ENCODE data around the gene RFFL. TPM values are rescaled to one million over a fixed set of nuclear protein-coding genes. Genes with fewer than 3 reads are reported as not detected.

Gene RFFL, protein sequence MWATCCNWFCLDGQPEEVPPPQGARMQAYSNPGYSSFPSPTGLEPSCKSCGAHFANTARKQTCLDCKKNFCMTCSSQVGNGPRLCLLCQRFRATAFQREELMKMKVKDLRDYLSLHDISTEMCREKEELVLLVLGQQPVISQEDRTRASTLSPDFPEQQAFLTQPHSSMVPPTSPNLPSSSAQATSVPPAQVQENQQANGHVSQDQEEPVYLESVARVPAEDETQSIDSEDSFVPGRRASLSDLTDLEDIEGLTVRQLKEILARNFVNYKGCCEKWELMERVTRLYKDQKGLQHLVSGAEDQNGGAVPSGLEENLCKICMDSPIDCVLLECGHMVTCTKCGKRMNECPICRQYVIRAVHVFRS
- 8.2 and 10.2 TPM in 2 replicates for total RNA-seq

GRCh38 chr17:35063514-35064223, at the start of gene RFFL:
Gene RFFL, minus strand, starts transcription at chr17:35063707. Its CDS starts 37,154 bp downstream, at chr17:35026553.

DNA sequence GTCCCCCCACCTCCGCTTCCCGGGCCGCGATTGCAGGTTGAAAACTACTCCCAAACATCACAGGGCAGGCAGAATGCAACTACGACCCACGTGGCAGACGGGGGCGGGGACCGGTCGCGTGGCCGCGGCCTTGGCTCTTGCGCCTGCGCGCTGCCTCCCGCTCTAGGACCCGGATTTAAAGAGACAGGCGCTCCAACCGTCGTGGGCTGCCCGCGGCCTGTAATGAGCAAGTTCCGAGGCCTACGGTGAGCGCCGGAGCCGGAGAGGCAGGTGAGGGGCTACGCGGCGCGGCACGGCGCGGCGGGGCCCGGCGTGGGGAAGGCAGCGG, 83.2 kb downstream of the RFFL start, which contains the start of gene LIG3:
TSS of gene LIG3 (plus strand) at position 160 of the 328 bp plus-strand sequence. CDS start 2,494 bp downstream, outside the sequence.

GRCh38 chr17:34961093-34961911, 102.2 kb downstream of the RFFL start, which contains the start of the genes CCT6B and ZNF830:
Gene CCT6B, minus strand, starts transcription at chr17:34961460. Its CDS starts 67 bp downstream, at chr17:34961393.
Gene ZNF830, plus strand, starts transcription at chr17:34961540. Its CDS starts 27 bp downstream, at chr17:34961567.

Other genes starting within 250 kb of the RFFL start
- gene CCT6B, start 102.2 kb downstream of the RFFL start, total RNA-seq = 1.5 and 4.1 TPM in 2 replicates
- gene ZNF830, start 102.2 kb downstream of the RFFL start, total RNA-seq = 15.3 and 19.8 TPM in 2 replicates
- 25.5 and 36.3 TPM in 2 replicates for gene LIG3, start 83.2 kb downstream of the RFFL start, total RNA-seq
- gene RAD51D, start 56.2 kb upstream of the RFFL start, total RNA-seq = 12.5 and 15.0 TPM in 2 replicates
- not detected in 2 replicates for gene FNDC8, start 57.9 kb upstream of the RFFL start, total RNA-seq
- gene NLE1, start 78.6 kb upstream of the RFFL start, total RNA-seq = 17.8 and 20.5 TPM in 2 replicates
- gene UNC45B, start 84.1 kb upstream of the RFFL start, total RNA-seq = under 0.01 TPM in 1 of 2 replicates, not detected in the other
- not detected in 2 replicates for gene SLC35G3, start 130.7 kb upstream of the RFFL start, total RNA-seq
- gene SLFN5, start 179.4 kb upstream of the RFFL start, total RNA-seq = 78.2 and 112 TPM in 2 replicates

Data from bronchial smooth muscle cell (primary cell).